ENCODE results near the gene ZEB2. TPM values are rescaled to one million over a fixed set of nuclear protein-coding genes. Genes with fewer than 3 reads are reported as not detected.

The ZEB2 gene
- total RNA-seq, 1 donor, result 104 TPM

- no peak overlapping the region for H3K4me3 ChIP-seq (ENCODE audit: low read depth, low read length)
- TF ChIP-seq CTCF (IDR thresholded peaks at IDR 0.05; ENCODE audit: insufficient read depth, low read length), result no peak
- no peak for DNase-seq (ENCODE audit: low read depth)
These were observed 15.4 kb upstream of the ZEB2 start for GRCh38 chr2:144535300-144535699.

GRCh38 chr2:144533221-144533620 is 13.3 kb upstream of the ZEB2 start:
- H3K4me3 ChIP-seq (ENCODE audit: low read depth, low read length), result no peak overlapping the region
- TF ChIP-seq CTCF (IDR thresholded peaks at IDR 0.05; ENCODE audit: insufficient read depth, low read length), result no peak
- DNase-seq (ENCODE audit: low read depth), result no peak

GRCh38 chr2:144530596-144530995 is 10.7 kb upstream of the ZEB2 start:
- TF ChIP-seq CTCF (IDR thresholded peaks at IDR 0.05; ENCODE audit: insufficient read depth, low read length), result no peak
- no peak for DNase-seq (ENCODE audit: low read depth)
- no peak overlapping the region for H3K4me3 ChIP-seq (ENCODE audit: low read depth, low read length)

GRCh38 chr2:144529841-144530240 is 9.9 kb upstream of the ZEB2 start:
- no peak for TF ChIP-seq CTCF (IDR thresholded peaks at IDR 0.05; ENCODE audit: insufficient read depth, low read length)
- DNase-seq (ENCODE audit: low read depth), result no peak
- H3K4me3 ChIP-seq (ENCODE audit: low read depth, low read length), result no peak overlapping the region

GRCh38 chr2:144528108-144528507 is 8.2 kb upstream of the ZEB2 start:
- H3K4me3 ChIP-seq (ENCODE audit: low read depth, low read length), result no peak overlapping the region
- no peak for TF ChIP-seq CTCF (IDR thresholded peaks at IDR 0.05; ENCODE audit: insufficient read depth, low read length)
- DNase-seq (ENCODE audit: low read depth), result no peak

GRCh38 chr2:144526831-144527230 is 6.9 kb upstream of the ZEB2 start:
- no peak overlapping the region for H3K4me3 ChIP-seq (ENCODE audit: low read depth, low read length)
- no peak for DNase-seq (ENCODE audit: low read depth)
- TF ChIP-seq CTCF (IDR thresholded peaks at IDR 0.05; ENCODE audit: insufficient read depth, low read length), result no peak

All from fibroblast of the aortic adventitia (primary cell).